H4 (cell line): ENCODE data around the gene STEEP1. TPM values are rescaled to one million over a fixed set of nuclear protein-coding genes. Genes with fewer than 3 reads are reported as not detected.

Experiments
- DNase-seq: peaks from one replicate; pipeline ENCODE4 v3.0.0-alpha.2; 2015; ENCODE audit warnings: low spot score
- total RNA-seq: library from RNA; depleted of rRNA; stranded (reverse); fragments of >200 nt; shearing (Covaris generic); gene quantifications from 2 replicates; pipeline ENCODE4 v1.2.3, GENCODE V29; 2014; rRNA removed

STEEP1 gene
- total RNA-seq, 1 experiment from 2014 or later = 49.7 TPM

DNA sequence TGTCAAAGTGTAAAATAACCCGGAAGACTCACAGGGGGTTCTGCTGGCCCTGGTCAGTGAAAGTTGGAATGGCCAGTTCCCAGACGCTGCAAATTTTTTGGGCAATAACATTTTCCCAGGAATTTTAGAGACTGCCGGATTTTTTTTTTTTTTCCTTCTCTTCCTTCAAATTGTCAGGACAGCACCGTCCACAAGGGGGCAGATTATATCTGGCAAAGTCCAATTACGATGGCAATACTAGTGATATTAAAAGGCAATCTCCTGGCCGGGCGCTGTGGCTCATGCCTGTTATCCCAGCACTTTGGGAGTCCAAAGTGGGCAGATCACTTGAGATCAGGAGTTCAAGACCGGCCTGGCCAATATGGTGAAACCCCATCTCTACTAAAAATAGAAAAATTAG, 76.5 kb downstream of the STEEP1 start:
- DNase-seq = peak; percentile 34

Other genes with a start within 250 kb of the STEEP1 start
- gene SLC25A43, start 166.1 kb downstream of the STEEP1 start, total RNA-seq = 21.5 and 22.0 TPM in 2 replicates
- gene SLC25A5, start 97.0 kb downstream of the STEEP1 start, total RNA-seq = 399 and 652 TPM in 2 replicates
- gene UBE2A, start 9.2 kb upstream of the STEEP1 start, total RNA-seq = 37.5 and 52.1 TPM in 2 replicates
- gene NKRF, start 41.0 kb upstream of the STEEP1 start, total RNA-seq = 5.5 and 9.1 TPM in 2 replicates
- 21.3 and 28.0 TPM in 2 replicates for gene SEPTIN6, start 127.8 kb upstream of the STEEP1 start, total RNA-seq
- 0.10 TPM in 1 of 2 replicates, not detected in the other for gene SOWAHD, start 193.2 kb upstream of the STEEP1 start, total RNA-seq
- gene RPL39, start 226.2 kb upstream of the STEEP1 start, total RNA-seq = 7,124 and 8,669 TPM in 2 replicates